ENCODE measurements around the gene RIOK2.
"Not testable (repeated sequence)": the region's sequence is repeated elsewhere in the genome, so short reads cannot be mapped to it uniquely, and the experiment has no call there.

RIOK2 gene

GRCh38 chr5:97165726-97166125 is 17.3 kb downstream of the RIOK2 start:
- no peak for DNase-seq

- no peak for DNase-seq
These were observed 18.2 kb downstream of the RIOK2 start for GRCh38 chr5:97164846-97165245.

GRCh38 chr5:97163790-97164285 is 19.2 kb downstream of the RIOK2 start:
- DNase-seq, result no peak

GRCh38 chr5:97163360-97163764 is 19.7 kb downstream of the RIOK2 start:
- DNase-seq, result peak in 1 of 2 donors; percentile 54

- peak; percentile 54 to 67 for DNase-seq
These were observed 21.0 kb downstream of the RIOK2 start for GRCh38 chr5:97162045-97162444.

GRCh38 chr5:97157689-97158088 is 25.4 kb downstream of the RIOK2 start:
- no peak for DNase-seq

- no peak for DNase-seq
These were observed 31.7 kb downstream of the RIOK2 start for GRCh38 chr5:97151370-97151769.

GRCh38 chr5:97150401-97150800 is 32.6 kb downstream of the RIOK2 start:
- DNase-seq, result no peak

GRCh38 chr5:97149709-97150108 is 33.3 kb downstream of the RIOK2 start:
- DNase-seq, result no peak

GRCh38 chr5:97148288-97148687 is 34.8 kb downstream of the RIOK2 start:
- no peak for DNase-seq

- DNase-seq, result no peak
These were observed 39.3 kb downstream of the RIOK2 start for GRCh38 chr5:97143704-97144103.

- peak; percentile 36 to 41 for DNase-seq
These were observed 40.4 kb downstream of the RIOK2 start, which contains the start of gene LIX1 for GRCh38 chr5:97142521-97143254. Gene LIX1, minus strand, starts transcription at chr5:97142611. Its CDS starts 35 bp downstream, at chr5:97142576.

- DNase-seq, result no peak
These were observed 41.5 kb downstream of the RIOK2 start for GRCh38 chr5:97141539-97141938.

GRCh38 chr5:97141031-97141430 is 42.0 kb downstream of the RIOK2 start:
- no peak for DNase-seq

GRCh38 chr5:97140250-97140649 is 42.8 kb downstream of the RIOK2 start:
- DNase-seq, result not testable (repeated sequence)

- no peak for DNase-seq
These were observed 46.6 kb downstream of the RIOK2 start for GRCh38 chr5:97136475-97136874.

GRCh38 chr5:97135868-97136267 is 47.2 kb downstream of the RIOK2 start:
- DNase-seq, result no peak

- no peak for DNase-seq
These were observed 48.4 kb downstream of the RIOK2 start for GRCh38 chr5:97134634-97135033.

GRCh38 chr5:97133101-97133500 is 49.9 kb downstream of the RIOK2 start:
- DNase-seq, result no peak

GRCh38 chr5:97131921-97132320 is 51.1 kb downstream of the RIOK2 start:
- DNase-seq, result no peak

GRCh38 chr5:97131139-97131710 is 51.8 kb downstream of the RIOK2 start:
- no peak for DNase-seq

GRCh38 chr5:97127727-97128126 is 55.3 kb downstream of the RIOK2 start:
- DNase-seq, result no peak

- DNase-seq, result no peak
These were observed 57.8 kb downstream of the RIOK2 start for GRCh38 chr5:97125125-97125683.

GRCh38 chr5:97124335-97124734 is 58.7 kb downstream of the RIOK2 start:
- no peak for DNase-seq

Measured in CD4-positive, alpha-beta T cell treated with Interleukin-4 for 1 hour (primary cell).